Measurements from ENCODE around the gene MEGF10. TPM values are rescaled to one million over a fixed set of nuclear protein-coding genes. Genes with fewer than 3 reads are reported as not detected.
A peak's percentile ranks its signal among the peaks of the same experiment; 100 is the strongest.

The MEGF10 gene
- total and polyA plus RNA-seq, 2 experiments from 2014 or later: not detected

- in situ Hi-C loops (cut with MboI): loop anchor here (25.0 kb wide), 1 partner anchor 649 kb away; no protein-coding TSS in a partner anchor
- Histone ChIP-seq H4K20me1 (ENCODE audit: insufficient read depth) (no peaks in the 10 kb centered on the region), H3K4me1 (ENCODE audit: insufficient read depth) (no peaks in the 10 kb centered on the region), H2AFZ (no peak overlapping the region), H3K27me3 (replicated peaks; ENCODE audit: insufficient read depth) (peaks cover 50% of the 10 kb centered on the region), H3K9me2 (ENCODE audit: insufficient read depth) (no peaks in the 10 kb centered on the region), H3K9ac (no peak overlapping the region), H3K27ac (no peak overlapping the region), H3K9me3 (ENCODE audit: low read depth) (no peaks in the 10 kb centered on the region), H3K4me2 (ENCODE audit: unreplicated experiment) (no peak overlapping the region), H3K4me3 (no peak overlapping the region), H3K79me2 (ENCODE audit: insufficient read depth) (no peaks in the 10 kb centered on the region), H3F3A (ENCODE audit: insufficient read depth) (0 out of 2 replicates have a peak, but pooled peaks cover 7% of the 10 kb centered on the region), H3K36me3 (ENCODE audit: low read depth) (no peaks in the 10 kb centered on the region)
- no peak for TF ChIP-seq EZH2phosphoT487 (IDR thresholded peaks at IDR 0.05; ENCODE audit: insufficient read depth, low read depth)
- TF ChIP-seq EZH2 (IDR thresholded peaks at IDR 0.05; ENCODE audit: insufficient read depth, poor library complexity, severe bottlenecking): no peak
- 46 to 48% methylated on average over 2 of the region's 2 CpGs for whole genome bisulfite sequencing, 2 experiments (ENCODE audit: low coverage in 1 of 2, low lambda C conversion rate in 2 of 2, missing lambda C conversion rate in 2 of 2)
- no peak for DNase-seq
Measured at GRCh38 chr5:127311349-127311748, 20.8 kb downstream of the MEGF10 start.

DNA sequence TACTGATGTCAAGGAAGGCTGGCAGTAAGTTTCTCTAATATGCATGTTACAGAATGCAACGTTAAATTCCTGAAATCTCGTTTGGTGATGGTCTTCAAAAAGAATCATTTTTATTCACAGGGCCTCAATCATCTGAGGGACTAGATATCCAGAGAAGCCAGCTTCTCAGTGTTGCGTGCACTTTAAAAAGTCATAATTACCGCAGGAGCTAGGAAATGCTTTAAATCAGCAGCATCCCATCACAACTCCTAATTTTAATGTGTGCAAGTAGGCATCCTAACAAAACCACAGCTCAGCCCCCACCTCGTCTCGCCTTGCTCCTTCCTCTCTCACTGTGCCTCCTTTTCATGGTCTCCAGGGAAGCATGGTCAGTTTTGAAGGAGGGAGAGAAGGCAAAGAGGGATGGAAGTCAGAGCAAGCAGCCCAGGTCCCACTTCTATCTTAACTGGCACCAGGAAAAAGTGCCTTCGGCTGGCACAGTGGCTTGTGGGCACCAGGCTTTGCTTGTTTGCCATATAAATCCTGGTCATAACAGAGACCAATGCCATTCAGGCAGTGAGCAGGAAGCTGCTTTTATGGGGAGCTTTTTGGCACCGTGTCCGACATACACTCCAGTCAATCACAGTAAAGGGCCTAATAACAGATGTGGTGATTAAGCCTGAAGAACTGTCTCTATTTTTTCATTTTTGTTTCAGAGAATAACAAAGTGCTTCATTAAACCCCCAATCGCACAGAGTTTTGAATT, 21.4 kb downstream of the MEGF10 start:
- peaks cover 50% of the 10 kb centered on the region for H3K27me3 ChIP-seq (replicated peaks; ENCODE audit: insufficient read depth)
- in situ Hi-C loops (cut with MboI): loop anchor here (25.0 kb wide), 1 partner anchor 650 kb away; no protein-coding TSS in a partner anchor
- no peak overlapping the region for H3K4me3 ChIP-seq
- no peaks in the 10 kb centered on the region for H3K9me3 ChIP-seq (ENCODE audit: low read depth)
- no peak overlapping the region for H3K27ac ChIP-seq
- no peaks in the 10 kb centered on the region for H3K4me1 ChIP-seq (ENCODE audit: insufficient read depth)
- no peak overlapping the region for H2AFZ ChIP-seq
- 0 out of 2 replicates have a peak, but pooled peaks cover 7% of the 10 kb centered on the region for H3F3A ChIP-seq (ENCODE audit: insufficient read depth)
- no peaks in the 10 kb centered on the region for H3K79me2 ChIP-seq (ENCODE audit: insufficient read depth)
- no peaks in the 10 kb centered on the region for H4K20me1 ChIP-seq (ENCODE audit: insufficient read depth)
- TF ChIP-seq EZH2phosphoT487 (IDR thresholded peaks at IDR 0.05; ENCODE audit: insufficient read depth, low read depth) (no peak), EZH2 (IDR thresholded peaks at IDR 0.05; ENCODE audit: insufficient read depth, poor library complexity, severe bottlenecking) (no peak)
- DNase-seq: no peak
- H3K4me2 ChIP-seq (ENCODE audit: unreplicated experiment): no peak overlapping the region
- H3K36me3 ChIP-seq (ENCODE audit: low read depth): no peaks in the 10 kb centered on the region
- 61 to 62% methylated on average over 10 of the region's 10 CpGs for WGBS, 2 experiments (ENCODE audit: low coverage in 1 of 2, low lambda C conversion rate in 2 of 2, missing lambda C conversion rate in 2 of 2)
- H3K9ac ChIP-seq: no peak overlapping the region
- H3K9me2 ChIP-seq (ENCODE audit: insufficient read depth): no peaks in the 10 kb centered on the region

- H4K20me1 ChIP-seq (ENCODE audit: insufficient read depth): no peaks in the 10 kb centered on the region
- in situ Hi-C loops (cut with MboI): loop anchor here (25.0 kb wide), 1 partner anchor 651 kb away; no protein-coding TSS in a partner anchor
- peaks cover 40% of the 10 kb centered on the region for H3K27me3 ChIP-seq (replicated peaks; ENCODE audit: insufficient read depth)
- H3K9ac ChIP-seq: no peak overlapping the region
- H3K9me3 ChIP-seq (ENCODE audit: low read depth): no peaks in the 10 kb centered on the region
- H2AFZ ChIP-seq: no peak overlapping the region
- 0 out of 2 replicates have a peak, but pooled peaks cover 7% of the 10 kb centered on the region for H3F3A ChIP-seq (ENCODE audit: insufficient read depth)
- H3K4me2 ChIP-seq (ENCODE audit: unreplicated experiment): peak overlapping the region; percentile 52
- 59 to 60% methylated on average over 3 of the region's 3 CpGs for WGBS, 2 experiments (ENCODE audit: low coverage in 1 of 2, low lambda C conversion rate in 2 of 2, missing lambda C conversion rate in 2 of 2)
- H3K4me3 ChIP-seq: no peak overlapping the region
- no peak for DNase-seq
- H3K27ac ChIP-seq: no peak overlapping the region
- H3K36me3 ChIP-seq (ENCODE audit: low read depth): no peaks in the 10 kb centered on the region
- H3K4me1 ChIP-seq (ENCODE audit: insufficient read depth): no peaks in the 10 kb centered on the region
- no peaks in the 10 kb centered on the region for H3K9me2 ChIP-seq (ENCODE audit: insufficient read depth)
- TF ChIP-seq EZH2phosphoT487 (IDR thresholded peaks at IDR 0.05; ENCODE audit: insufficient read depth, low read depth): no peak
- TF ChIP-seq EZH2 (IDR thresholded peaks at IDR 0.05; ENCODE audit: insufficient read depth, poor library complexity, severe bottlenecking): no peak
- H3K79me2 ChIP-seq (ENCODE audit: insufficient read depth): no peaks in the 10 kb centered on the region
Measured at GRCh38 chr5:127313379-127313778, 22.8 kb downstream of the MEGF10 start.

DNA sequence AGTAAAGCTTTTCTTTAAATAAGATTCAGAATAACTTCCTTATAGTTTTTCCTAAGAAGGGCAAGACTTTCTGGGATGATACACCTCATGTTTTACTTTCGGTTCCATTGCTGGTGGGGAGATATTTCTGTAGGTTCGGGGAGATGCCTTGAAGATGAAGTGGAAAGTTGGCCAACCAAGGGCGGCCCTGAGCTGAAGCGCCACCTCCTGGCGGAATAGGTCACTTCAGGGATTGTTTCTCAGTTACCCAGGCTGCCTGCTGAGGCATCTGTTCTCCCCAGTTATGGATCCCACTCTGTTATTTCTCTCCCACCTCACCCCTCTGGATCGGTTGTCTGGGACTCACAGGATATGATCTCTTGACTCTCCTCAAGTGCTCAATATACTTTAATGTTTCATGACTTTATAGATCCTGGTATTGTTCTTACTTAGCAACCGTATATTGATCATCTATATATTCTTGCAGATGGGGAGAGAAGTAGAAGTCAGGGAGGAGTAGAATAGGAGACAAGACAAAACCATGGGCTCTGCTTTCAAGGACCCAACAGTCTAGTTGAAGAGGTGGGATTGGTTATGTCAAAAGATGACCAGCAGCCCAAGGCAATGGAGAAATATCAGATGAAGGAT, 23.4 kb downstream of the MEGF10 start:
- Histone ChIP-seq H3K4me3 (no peak overlapping the region), H3K9me3 (ENCODE audit: low read depth) (no peaks in the 10 kb centered on the region), H3K4me2 (ENCODE audit: unreplicated experiment) (peak overlapping the region; percentile 52), H3F3A (ENCODE audit: insufficient read depth) (0 out of 2 replicates have a peak, but pooled peaks cover 7% of the 10 kb centered on the region), H3K79me2 (ENCODE audit: insufficient read depth) (no peaks in the 10 kb centered on the region), H3K27ac (no peak overlapping the region), H2AFZ (no peak overlapping the region), H3K36me3 (ENCODE audit: low read depth) (no peaks in the 10 kb centered on the region), H3K4me1 (ENCODE audit: insufficient read depth) (no peaks in the 10 kb centered on the region), H4K20me1 (ENCODE audit: insufficient read depth) (no peaks in the 10 kb centered on the region), H3K27me3 (replicated peaks; ENCODE audit: insufficient read depth) (peaks cover 40% of the 10 kb centered on the region), H3K9me2 (ENCODE audit: insufficient read depth) (no peaks in the 10 kb centered on the region), H3K9ac (no peak overlapping the region)
- no peak for TF ChIP-seq EZH2phosphoT487 (IDR thresholded peaks at IDR 0.05; ENCODE audit: insufficient read depth, low read depth)
- no peak for TF ChIP-seq EZH2 (IDR thresholded peaks at IDR 0.05; ENCODE audit: insufficient read depth, poor library complexity, severe bottlenecking)
- in situ Hi-C loops (cut with MboI): loop anchor here (25.0 kb wide), 1 partner anchor 652 kb away; no protein-coding TSS in a partner anchor
- WGBS, 2 experiments (ENCODE audit: low coverage in 1 of 2, low lambda C conversion rate in 2 of 2, missing lambda C conversion rate in 2 of 2): 15 to 17% methylated on average over 7 of the region's 7 CpGs
- peak; percentile 73 for DNase-seq

Data from GM23248 (cell line).